ENCODE results near the gene RARRES2. TPM values are rescaled to one million over a fixed set of nuclear protein-coding genes. Genes with fewer than 3 reads are reported as not detected.
A peak's percentile ranks its signal among the peaks of the same experiment; 100 is the strongest.

RARRES2 gene
- total and polyA plus RNA-seq, 2 of the 13 experiments (the other 11 are each of a cell fraction or from before 2014, with no cell fraction given) = 134 to 172 TPM

- peak; percentile 89 for TF ChIP-seq ZNF687 (CRISPR knock-in tag; IDR thresholded peaks at IDR 0.05)
- peak; percentile 31; the same call in 1 of the 2 replicates for TF ChIP-seq MTA1 (CRISPR knock-in tag; IDR thresholded peaks at IDR 0.05; ENCODE audit: borderline replicate concordance)
- TF ChIP-seq CENPBD1 (CRISPR knock-in tag; IDR thresholded peaks at IDR 0.05; ENCODE audit: borderline replicate concordance, low read depth) = no peak
- peak; percentile 21; the same call in 1 of the 2 replicates for TF ChIP-seq ELF1 (CRISPR knock-in tag; IDR thresholded peaks at IDR 0.05)
- no peak for TF ChIP-seq MYNN (CRISPR knock-in tag; IDR thresholded peaks at IDR 0.05; ENCODE audit: low read depth)
- peak; percentile 51; the same call in 1 of the 2 replicates for TF ChIP-seq ZNF776 (CRISPR knock-in tag; IDR thresholded peaks at IDR 0.05)
Measured at GRCh38 chr7:150340024-150340749, 1.2 kb downstream of the RARRES2 start (continued).

DNA sequence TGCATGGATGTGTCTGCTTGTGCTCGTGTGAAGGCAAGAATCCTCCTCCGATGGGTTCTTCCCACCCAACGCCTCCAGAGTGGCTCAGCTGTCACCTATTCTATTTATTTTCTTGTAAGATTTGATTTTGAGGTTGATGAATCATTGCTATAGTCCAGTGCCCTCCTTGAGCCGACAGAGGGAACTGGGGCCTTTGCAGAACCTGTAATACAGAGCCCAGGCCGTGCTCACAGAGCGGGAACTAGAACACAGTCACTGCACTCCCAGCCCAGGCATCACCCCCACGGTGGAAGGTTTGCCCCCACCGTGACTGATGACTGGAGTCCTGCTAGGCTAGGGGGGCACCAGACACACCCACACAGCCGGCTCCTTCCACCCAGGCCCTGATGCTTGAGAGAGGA, 2.0 kb downstream of the RARRES2 start:
- in situ Hi-C loops (cut with HindIII; ENCODE audit: extremely low pct_ligation_motif_present, low pct_unique_long_range_greater_than_20kb) (no loop called here), intact Hi-C loops (cut with micrococcal nuclease; ENCODE audit: unreplicated experiment) (no loop called here)
- CTCF ChIA-PET (ENCODE audit: low intra/inter-chr PET ratio, low total read pairs) = no interaction called here
- H4K20me1 ChIP-seq (ENCODE audit: insufficient read depth, low read length) = peaks cover 2% of the 10 kb centered on the region; the same call in 1 of the 2 replicates
- peaks cover 6 to 7% of the 10 kb centered on the region in 2 experiments; a peak in 2 of 5 replicates for H3K36me3 ChIP-seq (replicated peaks in 1 of 2; ENCODE audit: control insufficient read depth in 1 of 2, insufficient read depth in 2 of 2, low read length in 2 of 2)
- POLR2A ChIA-PET = interaction anchor here (1.1 to 4.5 kb wide), 7 partner anchors 9 to 50 kb away, joined by 5 to 26 read pairs (median 7); partner anchors contain the start of genes ACTR3C and LRRC61
- H3K4me1 ChIP-seq (ENCODE audit: insufficient read depth, low read length) = peaks cover 41% of the 10 kb centered on the region
- TF ChIP-seq ZNF451 (CRISPR knock-in tag; IDR thresholded peaks at IDR 0.05) = 0 out of 2 replicates have a peak, but pooled peaks have one; percentile 10
- TF ChIP-seq ZNF841 (CRISPR knock-in tag; IDR thresholded peaks at IDR 0.05; ENCODE audit: borderline replicate concordance) = no peak
- no peak for TF ChIP-seq ZSCAN21 (CRISPR knock-in tag; IDR thresholded peaks at IDR 0.05; ENCODE audit: borderline replicate concordance)
- TF ChIP-seq MIXL1 (CRISPR knock-in tag; IDR thresholded peaks at IDR 0.05) = no peak
- TF ChIP-seq POLR2AphosphoS2 (IDR thresholded peaks at IDR 0.05; ENCODE audit: low read depth, low read length) = no peak
- TF ChIP-seq ZMYM4 (CRISPR knock-in tag; IDR thresholded peaks at IDR 0.05) = 0 out of 2 replicates have a peak, but pooled peaks have one; percentile 2
- FAIRE-seq = no peak
- no TSS peak for BruUV-seq (replicated peaks)
- 0 out of 2 replicates have a peak overlapping the region, but pooled peaks have one; percentile 17 for H3K9ac ChIP-seq (ENCODE audit: insufficient read depth, low read depth, low read length)
- no peak overlapping the region for H3K4me3 ChIP-seq (replicated peaks in 1 of 3; ENCODE audit: insufficient read depth in 1 of 3, low read depth in 2 of 3, low read length in 3 of 3)
- 86% methylated on average over 9 of the region's 9 CpGs for WGBS (ENCODE audit: low lambda C conversion rate)
- peaks cover 3% of the 10 kb centered on the region for H3K79me2 ChIP-seq (ENCODE audit: insufficient read depth, low read length)
- H3K9me3 ChIP-seq (ENCODE audit: low read length) = no peaks in the 10 kb centered on the region
- no peak overlapping the region for H3K27ac ChIP-seq (ENCODE audit: extremely low read length, insufficient read depth, low read length)
- H2AFZ ChIP-seq (ENCODE audit: low read length) = no peak overlapping the region
- ATAC-seq = no peak
- peak overlapping the region; percentile 86 for H3K4me2 ChIP-seq (ENCODE audit: low read depth, low read length)
- DNase-seq (ENCODE audit: low spot score) = no peak
- H3K27me3 ChIP-seq (ENCODE audit: control insufficient read depth in 1 of 2, insufficient read depth in 2 of 2, low read length in 2 of 2) = no peaks in the 10 kb centered on the region; a peak in 1 of 5 replicates

All from HepG2 (cell line).